Measurements from ENCODE around the gene MPPED1.

MPPED1 gene

DNA sequence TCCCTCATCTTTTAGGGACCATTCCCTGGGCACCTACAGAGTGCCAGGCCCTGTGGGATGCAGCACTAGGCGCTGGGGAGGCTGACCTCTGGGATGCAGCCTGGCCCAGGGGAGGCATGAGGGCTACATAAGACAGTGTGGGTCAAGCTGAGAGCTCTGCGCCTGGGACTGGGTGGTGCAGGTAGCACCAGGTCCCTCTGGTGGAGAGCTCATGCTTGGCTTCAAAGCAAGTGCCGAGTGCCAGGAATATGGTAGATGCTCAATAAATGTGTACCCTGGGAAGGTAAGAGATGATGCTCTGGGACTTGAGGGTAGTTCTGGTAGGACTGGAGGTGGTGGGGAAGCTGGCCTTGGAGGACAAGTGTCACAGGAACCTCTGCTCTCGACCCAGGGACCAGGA, 2.0 kb upstream of the MPPED1 start:
- DNase-seq (ENCODE audit: low read depth in 4 of 4, low spot score in 1 of 4): no peak

DNA sequence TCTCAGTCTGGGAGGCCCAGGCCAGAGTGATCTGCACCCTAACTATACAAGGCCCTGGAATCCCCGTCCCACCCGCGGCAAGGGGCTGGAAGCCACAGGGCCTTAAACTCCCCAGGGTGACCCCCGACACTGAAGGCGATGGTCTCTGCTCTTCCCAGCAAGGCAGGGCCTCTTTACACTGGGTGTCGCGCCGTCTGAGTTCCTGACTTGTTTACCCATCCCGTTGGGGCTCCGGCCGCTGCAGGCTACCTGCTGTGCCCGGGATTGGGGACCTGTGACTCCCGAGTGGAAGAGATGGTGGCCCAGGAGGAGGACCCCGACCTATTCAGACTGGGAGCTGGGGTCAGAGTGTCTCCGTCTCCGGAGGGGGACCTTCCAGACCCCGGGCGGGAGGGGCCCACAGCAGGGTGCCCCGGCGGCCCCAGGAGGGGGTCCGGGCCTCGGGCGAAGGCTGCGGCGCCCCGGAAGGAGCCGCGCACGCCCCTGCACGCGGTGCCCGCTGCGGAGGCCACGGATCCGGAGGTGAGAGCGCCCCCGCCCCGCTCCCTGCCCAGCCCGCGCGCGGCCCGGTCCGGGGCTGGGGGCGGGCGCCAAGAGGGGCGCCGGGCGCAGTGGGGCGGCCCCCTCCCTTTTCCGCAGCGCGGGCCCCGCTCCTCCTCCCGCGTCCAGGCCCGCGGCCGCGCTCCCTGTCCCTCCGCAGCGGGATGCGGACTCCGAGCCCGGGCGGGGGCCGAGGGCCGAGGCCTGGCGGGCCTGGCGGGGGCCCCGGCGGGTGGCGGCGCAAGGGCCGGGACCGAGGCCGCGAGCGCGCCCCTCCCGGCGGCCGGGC, 560 bp upstream of the MPPED1 start:
- DNase-seq (ENCODE audit: low read depth in 4 of 4, low spot score in 1 of 4): no peak

DNA sequence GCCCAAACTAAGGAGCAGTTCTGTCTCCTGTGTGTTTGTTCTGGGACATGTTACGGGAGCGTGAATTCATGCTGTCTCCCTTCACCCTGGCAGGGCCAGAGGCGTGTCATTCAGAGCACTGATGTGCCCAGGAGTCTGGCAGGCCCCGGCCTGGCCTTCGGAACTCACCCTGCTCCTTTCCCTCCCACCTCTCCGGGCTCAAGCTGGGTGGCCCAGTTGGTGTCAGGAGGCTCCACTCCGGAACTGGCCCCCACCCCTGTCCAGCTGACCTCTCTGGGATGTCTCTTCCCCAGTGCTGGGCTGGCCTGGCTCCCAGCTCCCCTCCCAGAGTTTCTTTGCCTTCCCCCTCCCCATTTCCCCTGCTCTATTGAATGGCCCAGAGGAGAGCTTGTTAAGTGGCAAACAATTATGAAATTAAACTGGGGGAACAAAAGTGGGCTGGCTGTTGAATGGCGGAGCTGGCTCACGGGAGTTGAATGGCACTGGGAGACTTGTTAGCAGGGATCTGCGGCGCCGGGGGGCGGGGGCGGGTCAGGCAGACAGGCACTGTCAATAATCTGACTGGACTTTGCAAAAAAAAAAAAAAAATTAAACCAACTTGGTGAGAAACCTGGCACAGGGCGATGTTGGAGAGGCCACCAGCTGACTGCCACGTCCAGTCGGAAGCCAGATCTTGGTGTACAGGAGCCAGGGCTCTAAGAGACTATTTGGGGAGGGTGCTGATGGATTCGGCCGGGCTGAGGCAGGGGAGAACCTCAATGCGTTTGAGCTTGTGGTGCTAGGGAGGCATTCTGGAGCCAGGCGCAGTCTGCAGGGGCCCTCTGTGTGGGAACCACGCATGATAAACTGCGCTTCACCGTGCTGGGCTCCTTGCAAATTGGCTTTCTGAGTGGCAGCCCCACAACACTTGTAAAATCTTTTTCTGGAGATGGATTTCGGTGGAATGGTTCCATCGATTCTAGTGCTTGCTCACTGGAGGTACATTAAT, 1.3 kb downstream of the MPPED1 start:
- no peak for DNase-seq (ENCODE audit: low read depth in 4 of 4, low spot score in 1 of 4)

DNA sequence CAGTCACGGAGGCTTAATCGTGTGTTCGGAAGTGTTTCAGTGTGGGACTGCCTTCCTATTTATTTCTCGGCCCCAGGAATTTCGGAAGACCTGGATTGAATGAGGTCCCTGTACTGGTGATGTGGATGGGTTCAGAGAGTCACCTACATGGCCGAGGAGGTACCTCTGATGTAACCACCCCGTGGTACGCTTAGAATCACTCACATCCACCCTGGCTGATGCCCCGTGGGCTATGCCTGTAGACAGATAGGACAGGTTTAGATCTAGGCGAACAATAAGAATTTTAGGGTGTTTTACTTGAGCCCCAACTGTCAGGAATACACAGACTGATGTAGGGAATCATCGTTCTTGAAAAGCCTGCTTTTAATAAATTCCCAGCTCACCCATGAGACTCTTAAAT, 2.0 kb downstream of the MPPED1 start:
- DNase-seq (ENCODE audit: low read depth in 4 of 4, low spot score in 1 of 4): no peak

DNA sequence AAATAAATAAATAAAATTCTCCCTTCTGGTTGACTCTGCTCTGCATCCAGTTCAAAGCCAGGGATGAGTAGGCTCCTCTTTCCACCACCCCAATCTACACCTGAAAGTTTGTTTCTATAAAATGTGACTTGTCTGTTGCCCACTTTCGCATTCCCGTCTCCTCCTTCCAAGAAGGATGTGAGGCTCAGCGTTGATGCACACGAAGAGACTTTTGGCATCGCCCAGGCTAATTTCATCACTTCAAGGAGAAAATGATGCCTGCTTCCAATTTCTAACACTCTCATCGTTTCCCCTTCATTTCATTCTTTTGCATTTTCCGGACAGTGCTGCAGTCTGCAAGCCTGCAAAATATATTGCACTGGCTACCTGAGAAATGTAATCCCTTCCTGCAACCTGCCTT, 3.9 kb downstream of the MPPED1 start:
- DNase-seq (ENCODE audit: low read depth in 4 of 4, low spot score in 1 of 4): no peak

DNA sequence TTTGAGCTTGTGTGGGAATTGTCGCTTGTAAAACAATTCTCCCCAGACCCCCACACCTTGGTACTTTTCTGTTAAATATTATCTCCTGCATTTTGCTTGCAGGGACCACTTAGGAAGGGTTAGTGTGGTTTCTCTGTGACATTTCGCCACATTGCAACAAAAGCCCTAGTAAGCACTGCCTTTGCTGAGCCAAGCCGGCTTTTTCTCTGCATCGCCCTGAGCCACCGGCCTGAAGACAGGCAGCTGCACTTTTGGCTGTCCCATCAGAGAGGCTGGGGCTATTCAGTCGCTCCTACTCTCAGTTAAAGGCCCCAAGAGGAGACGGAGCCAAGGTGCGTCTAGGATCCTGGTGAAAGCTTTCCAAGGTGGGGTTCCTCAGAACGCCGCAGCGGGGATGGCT, 5.7 kb downstream of the MPPED1 start:
- DNase-seq (ENCODE audit: low read depth in 4 of 4, low spot score in 1 of 4): no peak

DNA sequence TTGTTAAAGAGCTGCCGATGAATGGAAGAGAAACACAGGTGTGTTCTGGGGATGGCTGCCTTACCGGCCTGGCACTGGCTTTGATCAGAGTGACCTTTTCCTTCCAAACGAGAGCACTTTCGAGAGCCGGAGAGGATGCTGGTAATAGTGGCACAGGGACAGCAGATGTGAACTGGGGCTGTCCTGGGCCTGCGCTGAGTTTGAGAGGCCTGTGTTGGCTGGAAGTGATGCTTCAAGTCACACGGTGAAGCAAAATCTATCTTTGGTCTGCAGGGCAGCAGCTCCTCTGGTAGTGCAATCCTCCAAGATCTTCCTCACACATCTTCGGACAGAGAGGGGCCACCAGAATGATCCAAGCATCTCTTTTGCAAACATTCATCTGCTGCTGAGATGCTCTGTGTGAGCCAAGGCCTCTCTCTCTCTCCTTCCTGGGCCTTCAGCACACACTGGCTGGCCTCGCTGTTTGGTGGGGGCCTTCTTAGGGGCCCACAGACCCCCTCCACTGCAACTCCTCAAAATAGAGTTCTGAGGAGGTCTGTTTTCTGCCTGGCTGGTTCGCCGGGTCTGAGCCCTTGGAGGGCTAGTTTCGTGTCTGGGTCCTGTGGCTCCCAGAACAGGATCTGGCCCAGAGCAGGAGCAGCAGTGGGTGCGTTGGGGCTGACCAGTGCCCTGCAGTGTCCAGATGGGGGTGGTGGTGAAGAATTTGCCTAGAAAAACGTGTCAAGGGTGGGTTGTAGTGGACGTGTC, 6.4 kb downstream of the MPPED1 start:
- DNase-seq (ENCODE audit: low read depth in 4 of 4, low spot score in 1 of 4): no peak

DNA sequence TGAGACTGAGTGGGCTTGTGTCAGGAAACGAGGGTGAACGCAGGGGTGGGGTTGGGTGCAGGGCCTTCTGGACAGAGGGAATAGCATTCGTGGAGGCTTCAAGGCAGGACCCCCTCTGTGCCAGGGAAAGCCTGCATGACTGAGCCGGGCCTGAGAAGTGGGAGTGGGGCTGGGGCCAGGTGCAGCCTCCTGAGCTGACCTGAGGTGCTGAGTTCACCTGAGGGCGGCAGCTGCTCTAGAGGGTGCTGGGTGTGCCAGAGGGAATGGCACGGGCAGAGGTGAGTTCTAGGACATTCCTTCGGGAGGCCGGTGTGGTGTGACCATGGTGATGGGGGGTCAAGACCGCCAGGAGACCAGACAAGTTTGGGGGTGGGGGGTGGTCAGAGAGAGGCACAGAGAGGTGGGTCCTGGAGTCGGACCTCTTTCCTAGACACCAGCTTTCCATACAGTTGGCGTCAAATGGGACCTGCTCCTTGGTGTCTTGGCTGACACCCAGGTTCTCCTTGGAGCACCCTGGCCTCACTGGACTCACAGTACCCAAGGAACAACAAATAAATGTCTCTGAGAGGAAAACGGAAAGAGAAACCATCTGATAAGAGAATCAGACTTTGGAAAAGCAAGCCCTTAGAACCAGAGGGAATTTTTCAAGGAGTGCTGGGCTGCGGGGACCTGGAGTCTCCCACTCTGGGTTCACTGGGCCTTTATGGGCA, 7.7 kb downstream of the MPPED1 start:
- no peak for DNase-seq (ENCODE audit: low read depth in 4 of 4, low spot score in 1 of 4)

DNA sequence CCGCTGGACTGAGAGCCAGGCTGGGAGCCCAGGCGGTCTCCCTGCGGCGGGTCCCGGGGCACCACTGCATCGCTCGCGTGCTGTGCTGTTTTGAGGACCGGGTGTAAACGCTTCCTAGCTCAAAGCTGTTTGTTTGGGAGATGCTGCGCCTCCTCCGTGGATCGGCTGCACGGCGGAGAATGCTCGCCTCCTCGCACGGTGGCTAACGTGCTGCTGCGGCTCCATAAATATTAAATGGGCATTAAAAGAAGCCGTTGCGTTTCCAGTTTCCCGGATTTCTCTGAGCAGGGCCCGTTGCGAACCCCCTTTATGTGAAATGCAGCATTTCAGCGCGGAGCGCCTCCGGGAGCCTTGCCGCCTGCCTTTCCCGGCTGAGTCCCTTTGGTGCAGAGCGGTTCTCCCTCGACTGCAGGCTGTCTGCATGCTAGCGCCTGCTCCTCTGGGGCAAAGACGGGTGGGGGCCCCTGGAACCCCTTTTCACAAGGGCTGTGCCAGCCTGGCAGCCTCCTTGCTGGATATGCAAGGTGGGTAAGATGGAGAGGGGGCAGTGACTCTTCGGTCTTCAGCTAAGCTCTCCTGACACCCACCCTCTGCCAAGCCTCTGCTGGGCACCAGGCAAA, 9.3 kb downstream of the MPPED1 start:
- no peak for DNase-seq (ENCODE audit: low read depth in 4 of 4, low spot score in 1 of 4)

DNA sequence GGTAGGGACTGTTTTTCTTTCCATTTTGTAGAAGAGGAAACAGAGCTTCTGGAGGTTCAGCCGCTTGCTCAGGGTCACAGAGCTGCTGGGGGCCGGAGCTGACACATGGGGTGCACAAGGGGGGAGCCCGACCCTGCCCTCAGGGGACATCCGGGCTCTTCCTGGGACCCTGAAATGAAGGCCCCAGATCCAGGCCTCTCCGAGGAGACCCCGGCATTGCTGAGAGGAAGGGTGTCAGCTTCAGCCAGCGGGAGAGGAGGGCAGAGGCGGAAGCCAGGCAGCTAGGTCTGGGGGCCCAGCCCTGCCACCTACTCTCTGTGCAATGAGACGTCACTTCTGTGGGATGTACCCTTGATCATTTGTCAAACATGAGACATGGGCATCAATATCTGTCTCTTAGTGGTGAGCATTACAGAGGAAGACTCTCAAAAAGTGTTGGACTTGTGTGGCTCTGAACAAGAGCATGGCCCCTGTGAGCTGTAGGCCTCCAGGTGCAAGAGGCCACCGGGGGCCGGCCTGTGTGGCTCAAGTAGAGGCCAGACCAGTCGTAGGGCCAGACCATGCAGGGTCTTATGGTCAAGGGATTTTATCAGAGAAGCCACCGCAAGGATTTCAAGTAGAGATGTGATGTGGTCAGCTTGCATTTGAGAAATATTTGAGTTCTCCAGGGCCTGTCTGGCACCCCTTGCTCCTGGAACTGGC, 10.3 kb downstream of the MPPED1 start:
- no peak for DNase-seq (ENCODE audit: low read depth in 4 of 4, low spot score in 1 of 4)

DNA sequence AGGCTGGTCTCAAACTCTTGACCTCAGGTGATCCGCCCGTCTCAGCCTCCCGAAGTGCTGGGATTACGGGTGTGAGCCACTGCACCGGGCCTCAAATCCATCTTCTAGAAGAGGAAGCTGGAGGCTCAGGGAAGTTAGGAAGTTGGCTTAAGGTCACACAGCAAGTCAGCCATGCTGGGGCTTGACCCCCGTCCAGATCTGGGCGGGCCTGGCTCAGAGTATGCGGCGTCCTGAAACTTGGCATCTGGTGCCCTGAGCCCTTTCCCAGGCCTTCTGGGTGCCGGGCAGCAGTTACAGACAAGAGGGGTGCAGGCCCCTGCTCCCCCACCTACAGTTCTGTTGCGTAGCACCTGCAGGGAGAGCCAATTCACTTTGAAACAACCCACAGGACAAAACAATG, 11.2 kb downstream of the MPPED1 start:
- no peak for DNase-seq (ENCODE audit: low read depth in 4 of 4, low spot score in 1 of 4)

DNA sequence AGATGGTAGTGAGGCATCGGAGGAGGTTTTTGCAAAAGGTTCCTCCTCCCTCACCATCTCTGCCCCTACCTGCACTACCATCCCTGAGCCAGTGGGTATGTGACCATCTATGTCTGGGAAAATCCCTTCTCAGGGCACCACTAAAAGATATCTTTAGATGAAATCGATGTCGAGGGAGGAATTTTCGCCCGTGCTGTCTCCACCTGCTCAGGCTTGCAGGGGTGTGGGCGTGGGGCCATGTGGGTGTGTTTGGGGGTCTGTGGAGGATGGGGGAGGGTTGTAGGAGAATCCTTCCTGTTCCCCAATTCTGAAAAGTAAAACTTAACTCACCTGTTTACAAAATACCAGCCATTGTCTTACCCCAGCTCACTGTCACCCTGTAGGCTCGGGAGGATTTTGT, 12.4 kb downstream of the MPPED1 start:
- no peak for DNase-seq (ENCODE audit: low read depth in 4 of 4, low spot score in 1 of 4)

DNA sequence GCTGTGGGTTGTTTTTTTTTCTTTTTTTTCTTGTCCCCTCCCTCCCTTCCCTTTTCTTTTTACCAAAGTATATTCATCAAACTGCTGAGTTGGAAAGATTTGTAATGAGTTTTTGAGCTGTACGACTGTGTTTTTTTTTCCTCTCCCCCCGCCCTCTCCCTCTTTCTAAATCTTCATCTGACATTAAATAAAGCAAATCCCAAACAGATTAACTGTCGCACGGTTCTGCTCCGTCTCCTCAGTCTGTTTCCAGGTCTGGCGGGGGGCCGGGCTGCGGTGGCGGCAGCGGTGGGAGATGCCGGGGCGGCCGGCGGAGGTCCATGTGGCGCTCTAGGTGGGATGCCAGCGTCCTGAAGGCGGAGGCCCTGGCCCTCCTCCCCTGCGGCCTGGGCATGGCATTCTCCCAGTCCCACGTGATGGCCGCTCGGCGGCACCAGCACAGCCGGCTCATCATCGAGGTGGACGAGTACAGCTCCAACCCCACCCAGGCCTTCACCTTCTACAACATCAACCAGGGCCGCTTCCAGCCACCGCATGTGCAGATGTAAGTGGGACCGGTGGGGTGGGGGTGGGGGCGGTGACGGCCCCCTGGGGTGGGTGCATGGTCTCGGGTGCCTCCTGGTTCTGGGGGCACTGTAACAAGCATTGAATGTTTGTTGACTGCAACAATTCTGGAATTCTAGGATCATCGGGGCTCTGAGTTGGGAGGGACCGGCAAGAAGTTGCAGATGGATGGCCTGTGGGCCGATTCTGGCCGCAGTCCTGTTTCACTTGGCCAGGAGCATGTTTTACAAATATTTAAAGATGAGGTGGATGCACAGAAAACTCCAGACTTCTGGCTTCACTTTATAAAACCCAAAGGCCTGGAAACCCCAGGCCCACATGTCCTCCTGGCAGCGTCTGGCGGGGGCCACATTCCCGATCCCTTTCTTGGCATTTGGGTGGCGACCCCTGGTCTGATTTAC, 13.1 kb downstream of the MPPED1 start:
- no peak for DNase-seq (ENCODE audit: low read depth in 4 of 4, low spot score in 1 of 4)

DNA sequence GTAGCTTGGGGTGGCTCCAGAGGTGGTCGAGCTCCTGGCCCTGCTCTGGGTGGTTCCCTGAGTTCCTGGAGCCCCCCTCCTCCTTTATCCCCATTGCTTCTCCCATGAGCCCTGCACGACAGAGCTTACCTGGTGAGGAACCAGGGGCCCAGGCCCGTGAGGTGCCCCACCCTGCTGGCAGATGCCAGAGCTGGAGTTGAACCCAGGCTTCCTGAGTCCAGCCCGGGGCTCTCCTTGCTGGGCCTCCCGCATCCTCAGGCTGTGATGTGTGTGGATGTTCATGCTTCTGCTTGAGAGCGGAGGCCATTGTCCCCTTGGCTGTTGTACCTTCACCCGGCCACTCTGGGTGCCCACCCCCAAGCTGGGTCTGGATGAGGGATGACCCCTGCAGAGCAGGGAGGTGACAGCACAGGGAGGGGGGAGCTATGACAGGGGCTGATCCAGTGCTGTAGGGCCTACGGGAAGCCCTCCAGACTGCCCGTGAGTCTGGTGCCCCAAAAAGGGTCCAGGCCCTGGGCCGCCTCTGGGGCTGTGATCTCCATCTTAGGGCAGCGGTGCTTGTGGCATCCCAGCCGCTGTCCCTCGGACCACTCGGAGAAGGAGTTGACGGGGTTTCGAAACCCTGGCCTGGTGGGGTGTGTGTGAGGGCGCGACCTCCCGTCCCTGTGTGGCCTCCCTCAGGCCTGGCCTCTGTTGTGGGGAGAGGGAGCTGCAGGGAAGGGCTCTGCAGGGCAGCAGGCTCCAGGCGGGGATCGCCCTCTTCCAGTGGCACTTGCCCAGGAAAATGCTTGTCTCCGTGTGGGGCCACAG, 14.4 kb downstream of the MPPED1 start:
- no peak for DNase-seq (ENCODE audit: low read depth in 4 of 4, low spot score in 1 of 4)

DNA sequence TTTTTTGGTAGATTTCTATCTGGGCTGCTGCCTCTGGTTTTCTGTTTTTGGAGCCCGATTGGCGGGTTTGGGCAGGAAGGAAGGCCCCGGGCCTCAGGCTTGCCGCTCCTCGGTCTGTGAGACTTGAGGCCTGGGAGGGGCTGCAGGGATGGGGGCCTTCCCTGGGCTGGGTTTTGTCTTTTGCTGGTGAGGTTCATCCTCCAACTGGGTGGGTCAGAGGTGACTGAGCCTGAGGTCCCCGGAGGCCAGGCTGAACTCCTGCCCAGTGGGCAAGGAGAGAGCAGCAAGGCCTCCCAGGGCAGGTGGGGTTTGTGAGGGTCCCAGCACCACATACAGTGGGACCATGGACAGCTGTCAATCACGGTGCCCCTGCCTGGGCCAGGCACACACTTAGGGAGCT, 15.0 kb downstream of the MPPED1 start:
- no peak for DNase-seq (ENCODE audit: low read depth in 4 of 4, low spot score in 1 of 4)

DNA sequence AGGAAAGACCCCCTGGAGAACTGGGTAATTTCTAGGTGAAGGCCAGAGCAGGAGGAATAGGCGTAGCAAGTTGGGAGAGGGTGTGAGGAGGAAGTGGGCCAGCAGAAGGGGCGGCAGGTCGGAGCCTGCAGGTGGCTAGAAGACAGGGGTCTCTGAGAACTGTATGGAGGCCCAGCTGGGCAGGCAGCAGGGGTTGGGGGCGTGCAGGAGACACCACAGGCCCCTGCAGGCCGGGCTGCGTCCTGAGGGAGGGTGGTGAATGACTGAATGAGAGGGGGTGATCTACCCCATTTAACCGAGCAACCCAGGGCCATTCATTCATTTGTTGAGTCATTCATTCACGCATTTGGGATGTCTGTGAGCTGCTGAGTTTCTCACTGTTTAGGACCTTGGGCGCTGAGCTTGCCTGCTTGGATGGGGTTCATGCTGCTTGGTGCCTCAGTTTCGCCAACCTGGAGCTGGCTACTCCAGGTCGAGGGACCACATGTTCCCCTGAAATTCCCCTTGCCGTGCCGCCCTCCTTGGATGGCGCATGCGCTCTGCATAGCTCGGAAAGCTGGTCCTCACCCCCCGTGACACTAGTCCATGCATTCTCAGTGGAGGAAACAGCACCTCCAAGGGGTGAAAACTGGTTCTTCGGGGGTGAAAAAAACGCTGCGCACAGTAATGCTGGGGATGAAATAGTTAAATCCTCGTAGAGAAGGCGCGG, 15.6 kb downstream of the MPPED1 start:
- DNase-seq (ENCODE audit: low read depth in 4 of 4, low spot score in 1 of 4): no peak

DNA sequence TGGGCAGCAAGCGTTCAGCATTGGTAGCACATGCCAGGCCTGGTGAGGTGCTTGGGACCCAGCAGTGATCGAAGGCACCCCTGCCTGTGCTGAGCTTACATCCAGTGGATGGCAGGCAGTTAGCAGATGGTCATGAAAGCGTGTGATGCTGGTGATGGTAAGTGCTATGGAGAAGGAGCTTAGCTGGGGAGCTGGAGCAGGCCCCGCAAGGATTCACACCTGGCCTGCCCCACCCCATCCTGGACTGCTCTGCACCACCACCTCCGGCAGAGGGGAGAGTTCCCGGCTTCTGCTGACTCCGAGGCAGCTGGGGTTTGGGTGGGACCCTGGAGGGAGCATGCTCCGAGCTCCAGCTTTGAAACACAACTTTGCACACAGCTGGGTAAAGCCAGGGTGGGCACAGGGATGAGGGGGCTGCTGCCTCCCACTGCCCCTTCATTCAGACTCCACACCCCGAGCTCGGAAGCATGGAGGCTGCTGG, 16.2 kb downstream of the MPPED1 start:
- no peak for DNase-seq (ENCODE audit: low read depth in 4 of 4, low spot score in 1 of 4)
